CD14-positive monocyte (primary cell): ENCODE data around the gene FARP2. TPM values are rescaled to one million over a fixed set of nuclear protein-coding genes. Genes with fewer than 3 reads are reported as not detected.

Experiments used
- DNase-seq, 3 donors: peaks; one replicate each; pipeline ENCODE4 v3.0.0-alpha.2; 2011 to 2022
- H2AFZ ChIP-seq: 2 replicates; pipeline ENCODE4 v1.6.0; 2012; ENCODE audit warnings: mild to moderate bottlenecking, low read depth, low read length, inconsistent platforms; ENCODE audit not compliant: insufficient read depth, poor library complexity, severe bottlenecking
- H3K27ac ChIP-seq, 2 donors: 1 replicate in 1 of 2; 2 replicates in 1 of 2; pipeline ENCODE4 v1.5.1; 2012 to 2013; ENCODE audit warnings: low read length in 2 of 2, control low read depth in 1 of 2, inconsistent platforms in 1 of 2, low read depth in 1 of 2, mild to moderate bottlenecking in 1 of 2
- H3K27me3 ChIP-seq, 2 donors: one replicate each; pipeline versions ENCODE4 v1.6.0 to v1.6.1; 2011 to 2013; ENCODE audit warnings: low read length in 2 of 2; ENCODE audit not compliant: control insufficient read depth in 2 of 2, insufficient read depth in 2 of 2
- H3K36me3 ChIP-seq, 2 donors: replicated peaks in 1 of 2; 1 replicate in 1 of 2; 2 replicates in 1 of 2; pipeline versions ENCODE4 v1.5.1 to v1.6.1; 2012 to 2013; ENCODE audit warnings: low read length in 2 of 2, control low read depth in 1 of 2, inconsistent platforms in 1 of 2, mild to moderate bottlenecking in 1 of 2; ENCODE audit not compliant: insufficient read depth in 2 of 2, control insufficient read depth in 1 of 2
- H3K4me1 ChIP-seq, 2 donors: 1 replicate in 1 of 2; 2 replicates in 1 of 2; pipeline versions ENCODE4 v1.5.1 to v1.6.1; 2012 to 2013; ENCODE audit warnings: low read length in 2 of 2, control low read depth in 1 of 2, inconsistent platforms in 1 of 2, mild to moderate bottlenecking in 1 of 2, moderate library complexity in 1 of 2; ENCODE audit not compliant: insufficient read depth in 2 of 2, control insufficient read depth in 1 of 2
- H3K4me2 ChIP-seq: replicated peaks from 2 replicates; pipeline ENCODE3; 2012; ENCODE audit warnings: low read length, moderate library complexity, mild to moderate bottlenecking; ENCODE audit not compliant: poor library complexity, severe bottlenecking; ENCODE audit errors: extremely low read depth
- H3K4me3 ChIP-seq, 3 experiments: fragments of 200-600 bp in 1 of 3; sonication (generic) in 1 of 3; replicated peaks in 1 of 3; 1 replicate in 2 of 3; 2 replicates in 1 of 3; pipeline ENCODE4 v1.5.1; 2011 to 2013; ENCODE audit warnings: low read length in 3 of 3, mild to moderate bottlenecking in 3 of 3, control low read depth in 2 of 3, low read depth in 2 of 3, inconsistent platforms in 1 of 3, moderate library complexity in 1 of 3
- H3K79me2 ChIP-seq: 2 replicates; pipeline ENCODE4 v1.6.0; 2012; ENCODE audit warnings: mild to moderate bottlenecking, control low read depth, inconsistent platforms, low read length, moderate library complexity; ENCODE audit not compliant: insufficient read depth
- H3K9ac ChIP-seq: 2 replicates; pipeline ENCODE4 v1.6.0; 2017; ENCODE audit warnings: low read length, mild to moderate bottlenecking; ENCODE audit not compliant: insufficient read depth, poor library complexity, severe bottlenecking
- H3K9me3 ChIP-seq, 2 donors: replicated peaks in 1 of 2; 1 replicate in 1 of 2; 2 replicates in 1 of 2; pipeline versions ENCODE4 v1.5.1 to v1.6.1; 2012 to 2013; ENCODE audit warnings: low read length in 2 of 2, control low read depth in 1 of 2; ENCODE audit not compliant: control insufficient read depth in 1 of 2, insufficient read depth in 1 of 2
- H4K20me1 ChIP-seq: 2 replicates; pipeline ENCODE4 v1.6.0; 2012; ENCODE audit warnings: mild to moderate bottlenecking, low read length, control low read depth, moderate library complexity; ENCODE audit not compliant: insufficient read depth
- H3K27ac Mint-ChIP-seq, 7 donors: one replicate each; pipeline ENCODE4 v1.8.0; 2020; ENCODE audit warnings: mild to moderate bottlenecking in 7 of 7, mixed read lengths in 7 of 7, moderate library complexity in 6 of 7, inconsistent platforms in 2 of 7
- H3K27me3 Mint-ChIP-seq, 3 donors: one replicate each; pipeline ENCODE4 v1.8.0; 2021 to 2022; ENCODE audit warnings: low read depth in 3 of 3, mild to moderate bottlenecking in 3 of 3, mixed read lengths in 3 of 3, moderate library complexity in 3 of 3, inconsistent platforms in 1 of 3
- H3K36me3 Mint-ChIP-seq, 2 donors: one replicate each; pipeline ENCODE4 v1.8.0; 2020; ENCODE audit warnings: mixed read lengths in 2 of 2, inconsistent platforms in 1 of 2, mild to moderate bottlenecking in 1 of 2
- H3K4me1 Mint-ChIP-seq: one replicate; pipeline ENCODE4 v1.8.0; 2020; ENCODE audit warnings: mild to moderate bottlenecking, mixed read lengths
- H3K4me3 Mint-ChIP-seq, 2 donors: one replicate each; pipeline ENCODE4 v1.8.0; 2020; ENCODE audit warnings: mild to moderate bottlenecking in 2 of 2, mixed read lengths in 2 of 2, moderate library complexity in 1 of 2
- H3K9me3 Mint-ChIP-seq, 7 donors: one replicate each; pipeline ENCODE4 v1.8.0; 2020 to 2022; ENCODE audit warnings: mixed read lengths in 7 of 7, mild to moderate bottlenecking in 6 of 7, moderate library complexity in 6 of 7, inconsistent platforms in 2 of 7
- WGBS: methylation state at CpG from one replicate; pipeline ENCODE4 v1.1.5; 2013; ENCODE audit warnings: missing lambda C conversion rate; ENCODE audit not compliant: insufficient coverage; 5-methylcytosine and 5-hydroxymethylcytosine counted together
- intact Hi-C, 2 donors: fragments of 100-400 bp; cut with micrococcal nuclease; formaldehyde crosslinking; loops; one replicate each; pipeline versions ENCODE4 v1.15.0 to v1.15.1; 2023
- polyA plus RNA-seq, 3 donors: library from polyadenylated mRNA; depleted of rRNA in 1 of 3; unstranded in 2 of 3; stranded (reverse) in 1 of 3; fragments of 300-500 nt in 2 of 3; fragments of >200 nt in 1 of 3; fragmentation: Illumina TruSeq in 2 of 3; gene quantifications; 1 replicate in 2 of 3; 2 replicates in 1 of 3; pipeline ENCODE4 v1.2.3, GENCODE V29; 2012 to 2021
- TF ChIP-seq, protein P1 (sequence below): fragments of 200-600 bp; IDR thresholded peaks from one replicate; pipeline ENCODE4 v1.8.0; 2022; ENCODE audit warnings: antibody characterized with exemption, mild to moderate bottlenecking

Gene FARP2
- polyA plus RNA-seq, 3 donors = 6.7 to 8.5 (median 7.3) TPM

DNA sequence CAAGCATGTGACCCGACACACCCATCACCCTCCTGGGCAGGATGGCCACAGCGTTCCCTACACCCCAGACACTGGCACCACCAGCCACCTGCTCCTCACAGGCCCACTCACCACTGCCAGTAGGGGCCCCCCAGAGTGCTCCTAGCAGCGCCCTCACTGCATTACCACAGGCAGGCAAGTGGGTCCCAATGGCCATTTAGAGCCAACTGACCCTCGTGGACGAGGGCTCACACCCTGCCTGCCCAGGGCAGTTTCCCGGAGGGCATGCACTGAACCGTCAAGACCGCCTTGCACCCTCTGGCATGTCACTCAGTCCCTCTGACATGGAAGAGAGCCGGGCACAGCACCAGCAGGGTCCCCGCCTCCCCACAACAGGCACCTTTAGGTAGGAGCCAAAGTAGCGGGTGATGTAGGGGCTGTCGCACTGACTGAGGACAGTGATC, 145.0 kb downstream of the FARP2 start:
- Histone ChIP-seq H3K4me3 (no peak overlapping the region), H2AFZ (no peak overlapping the region), H3K4me1 (no peaks in the 10 kb centered on the region), H3K27me3 (no peaks in the 10 kb centered on the region), H3K9ac (no peak overlapping the region), H4K20me1 (peaks cover 39% of the 10 kb centered on the region), H3K27ac (no peak overlapping the region), H3K36me3 (peaks cover 20 to 52% of the 10 kb centered on the region in 2 donors), H3K4me2 (no peak overlapping the region), H3K9me3 (no peaks in the 10 kb centered on the region), H3K79me2 (peaks cover 6% of the 10 kb centered on the region)
- peaks cover 0 to 2% (median 0%) of the 10 kb centered on the region in 7 donors for H3K9me3 Mint-ChIP-seq
- 88% methylated on average over 12 of the region's 12 CpGs for WGBS
- TF ChIP-seq, protein P1, sequence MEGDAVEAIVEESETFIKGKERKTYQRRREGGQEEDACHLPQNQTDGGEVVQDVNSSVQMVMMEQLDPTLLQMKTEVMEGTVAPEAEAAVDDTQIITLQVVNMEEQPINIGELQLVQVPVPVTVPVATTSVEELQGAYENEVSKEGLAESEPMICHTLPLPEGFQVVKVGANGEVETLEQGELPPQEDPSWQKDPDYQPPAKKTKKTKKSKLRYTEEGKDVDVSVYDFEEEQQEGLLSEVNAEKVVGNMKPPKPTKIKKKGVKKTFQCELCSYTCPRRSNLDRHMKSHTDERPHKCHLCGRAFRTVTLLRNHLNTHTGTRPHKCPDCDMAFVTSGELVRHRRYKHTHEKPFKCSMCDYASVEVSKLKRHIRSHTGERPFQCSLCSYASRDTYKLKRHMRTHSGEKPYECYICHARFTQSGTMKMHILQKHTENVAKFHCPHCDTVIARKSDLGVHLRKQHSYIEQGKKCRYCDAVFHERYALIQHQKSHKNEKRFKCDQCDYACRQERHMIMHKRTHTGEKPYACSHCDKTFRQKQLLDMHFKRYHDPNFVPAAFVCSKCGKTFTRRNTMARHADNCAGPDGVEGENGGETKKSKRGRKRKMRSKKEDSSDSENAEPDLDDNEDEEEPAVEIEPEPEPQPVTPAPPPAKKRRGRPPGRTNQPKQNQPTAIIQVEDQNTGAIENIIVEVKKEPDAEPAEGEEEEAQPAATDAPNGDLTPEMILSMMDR = no peak
- peaks cover 0 to 2% (median 0%) of the 10 kb centered on the region in 3 donors for H3K27me3 Mint-ChIP-seq
- no peak for DNase-seq
- H3K4me1 Mint-ChIP-seq = no peaks in the 10 kb centered on the region
- H3K27ac Mint-ChIP-seq = no peak overlapping the region
- H3K36me3 Mint-ChIP-seq = peaks cover 22 to 68% of the 10 kb centered on the region in 2 donors
- intact Hi-C loops = no loop called here
- no peak overlapping the region for H3K4me3 Mint-ChIP-seq

DNA sequence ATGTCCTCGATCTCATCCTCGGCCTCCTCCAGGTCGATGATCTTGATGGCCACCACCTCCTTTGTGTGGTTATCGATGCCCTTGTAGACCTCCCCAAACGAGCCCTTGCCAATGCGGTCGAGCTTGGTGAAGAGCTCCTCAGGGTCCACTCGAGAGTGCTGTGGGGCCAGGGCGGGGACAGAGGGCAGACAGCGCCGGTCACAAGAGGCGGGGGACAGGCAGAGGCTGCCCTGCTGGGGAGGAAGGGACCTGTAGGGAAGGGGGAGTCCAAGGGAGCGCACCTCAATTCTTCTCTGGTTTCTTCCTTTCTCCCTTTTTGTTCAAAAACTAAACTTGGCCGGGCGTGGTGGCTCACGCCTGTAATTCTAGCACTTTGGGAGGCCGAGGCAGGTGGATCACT, 145.5 kb downstream of the FARP2 start:
- Histone ChIP-seq H3K27me3 (no peaks in the 10 kb centered on the region), H3K4me1 (no peaks in the 10 kb centered on the region), H3K4me3 (no peak overlapping the region), H3K9me3 (no peaks in the 10 kb centered on the region), H2AFZ (no peak overlapping the region), H3K4me2 (no peak overlapping the region), H3K36me3 (peaks cover 17 to 47% of the 10 kb centered on the region in 2 donors), H3K9ac (no peak overlapping the region), H4K20me1 (peaks cover 41% of the 10 kb centered on the region), H3K27ac (no peak overlapping the region), H3K79me2 (peaks cover 8% of the 10 kb centered on the region)
- Mint-ChIP-seq H3K36me3 (peaks cover 18 to 68% of the 10 kb centered on the region in 2 donors), H3K4me1 (no peaks in the 10 kb centered on the region), H3K9me3 (peaks cover 0 to 2% (median 0%) of the 10 kb centered on the region in 7 donors), H3K27ac (no peak overlapping the region), H3K27me3 (peaks cover 0 to 2% (median 0%) of the 10 kb centered on the region in 3 donors), H3K4me3 (no peak overlapping the region)
- WGBS = 98% methylated on average over 12 of the region's 17 CpGs
- TF ChIP-seq, protein P1 = no peak
- no peak for DNase-seq
- intact Hi-C loops = no loop called here
